ENCODE measurements around the gene MTHFS. TPM values are rescaled to one million over a fixed set of nuclear protein-coding genes. Genes with fewer than 3 reads are reported as not detected.
"Not testable (repeated sequence)": the region's sequence is repeated elsewhere in the genome, so short reads cannot be mapped to it uniquely, and the experiment has no call there.

MTHFS gene
- total RNA-seq, 2 experiments from 2014 or later = 33.0 to 35.7 TPM

GRCh38 chr15:79923515-79924169 is 26.8 kb upstream of the MTHFS start:
- POLR2A ChIA-PET = interaction anchor here (0.5 to 1.7 kb wide), 5 partner anchors 10 to 48 kb away, joined by 3 to 9 read pairs (median 4); partner anchors contain the start of gene BCL2A1
- peak; percentile 97 for DNase-seq
- Mint-ChIP-seq H3K27ac (peak overlapping the region; percentile 97), H3K36me3 (ENCODE audit: low read depth) (peaks cover 50% of the 10 kb centered on the region), H3K27me3 (no peaks in the 10 kb centered on the region), H3K4me3 (peak overlapping the region; percentile 91), H3K4me1 (peaks cover 27% of the 10 kb centered on the region), H3K9me3 (peaks cover 15% of the 10 kb centered on the region)
- CTCF ChIA-PET = interaction anchor here (0.7 to 1.6 kb wide), 4 partner anchors 28 to 68 kb away, joined by 3 to 5 read pairs (median 4); no protein-coding TSS in a partner anchor

- Mint-ChIP-seq H3K27ac (peak overlapping the region; percentile 97), H3K4me1 (peaks cover 27% of the 10 kb centered on the region), H3K9me3 (peaks cover 15% of the 10 kb centered on the region), H3K27me3 (no peaks in the 10 kb centered on the region), H3K4me3 (peak overlapping the region; percentile 91), H3K36me3 (ENCODE audit: low read depth) (peaks cover 53% of the 10 kb centered on the region)
- POLR2A ChIA-PET = interaction anchor here (0.5 to 1.7 kb wide), 6 partner anchors 9 to 48 kb away, joined by 3 to 9 read pairs (median 4); partner anchors contain the start of gene BCL2A1
- DNase-seq = peak; percentile 71
- CTCF ChIA-PET = interaction anchor here (0.7 to 2.2 kb wide), 9 partner anchors 10 to 69 kb away, joined by 3 to 10 read pairs (median 4); partner anchors contain the start of gene MTHFS
These were observed 26.3 kb upstream of the MTHFS start for GRCh38 chr15:79923079-79923514.

- POLR2A ChIA-PET = interaction anchor here (0.6 to 1.7 kb wide), 5 partner anchors 9 to 49 kb away, joined by 3 to 9 read pairs (median 3); partner anchors contain the start of gene BCL2A1
- H3K27me3 Mint-ChIP-seq = no peaks in the 10 kb centered on the region
- CTCF ChIA-PET = interaction anchor here (0.6 to 2.2 kb wide), 10 partner anchors 10 to 1457 kb away, joined by 3 to 10 read pairs (median 4); partner anchors contain the start of genes BCL2A1 and MTHFS
- peak overlapping the region; percentile 91 for H3K4me3 Mint-ChIP-seq
- DNase-seq = no peak
- H3K4me1 Mint-ChIP-seq = peaks cover 27% of the 10 kb centered on the region
- H3K27ac Mint-ChIP-seq = peak overlapping the region; percentile 97
- H3K9me3 Mint-ChIP-seq = peaks cover 20% of the 10 kb centered on the region
- peaks cover 58% of the 10 kb centered on the region for H3K36me3 Mint-ChIP-seq (ENCODE audit: low read depth)
These were observed 25.8 kb upstream of the MTHFS start for GRCh38 chr15:79922512-79923078.

GRCh38 chr15:79919749-79920511 is 23.1 kb upstream of the MTHFS start:
- no peak for DNase-seq
- Mint-ChIP-seq H3K9me3 (peaks cover 34% of the 10 kb centered on the region), H3K36me3 (ENCODE audit: low read depth) (peaks cover 74% of the 10 kb centered on the region), H3K4me1 (peaks cover 24% of the 10 kb centered on the region), H3K27me3 (no peaks in the 10 kb centered on the region), H3K4me3 (no peak overlapping the region), H3K27ac (no peak overlapping the region)
- CTCF ChIA-PET = interaction anchor here (1.3 kb wide), 1 partner anchor 13 kb away, joined by 4 read pairs; no protein-coding TSS in a partner anchor
- POLR2A ChIA-PET = no interaction called here

- H3K27ac Mint-ChIP-seq = no peak overlapping the region
These were observed 22.4 kb upstream of the MTHFS start for GRCh38 chr15:79919090-79919748.

GRCh38 chr15:79918278-79918677 is 21.5 kb upstream of the MTHFS start:
- CTCF ChIA-PET = no interaction called here
- no peak for DNase-seq

More at GRCh38 chr15:79919090-79919748, 22.4 kb upstream of the MTHFS start:
- Mint-ChIP-seq H3K4me3 (no peak overlapping the region), H3K36me3 (ENCODE audit: low read depth) (peaks cover 80% of the 10 kb centered on the region), H3K27me3 (no peaks in the 10 kb centered on the region), H3K4me1 (peaks cover 22% of the 10 kb centered on the region), H3K9me3 (peaks cover 41% of the 10 kb centered on the region)
- DNase-seq = no peak
- POLR2A ChIA-PET = no interaction called here
- CTCF ChIA-PET = no interaction called here

GRCh38 chr15:79916502-79917132 is 19.8 kb upstream of the MTHFS start:
- CTCF ChIA-PET = no interaction called here
- H3K27ac Mint-ChIP-seq = no peak overlapping the region
- peaks cover 79% of the 10 kb centered on the region for H3K36me3 Mint-ChIP-seq (ENCODE audit: low read depth)
- no peak overlapping the region for H3K4me3 Mint-ChIP-seq
- POLR2A ChIA-PET = no interaction called here
- H3K4me1 Mint-ChIP-seq = peaks cover 6% of the 10 kb centered on the region
- H3K27me3 Mint-ChIP-seq = no peaks in the 10 kb centered on the region
- H3K9me3 Mint-ChIP-seq = peaks cover 49% of the 10 kb centered on the region
- DNase-seq = no peak

More at GRCh38 chr15:79918278-79918677, 21.5 kb upstream of the MTHFS start:
- Mint-ChIP-seq H3K27ac (no peak overlapping the region), H3K9me3 (peaks cover 47% of the 10 kb centered on the region), H3K36me3 (ENCODE audit: low read depth) (peaks cover 83% of the 10 kb centered on the region), H3K4me1 (peaks cover 19% of the 10 kb centered on the region), H3K4me3 (no peak overlapping the region), H3K27me3 (no peaks in the 10 kb centered on the region)
- POLR2A ChIA-PET = no interaction called here

GRCh38 chr15:79915776-79916501 is 19.1 kb upstream of the MTHFS start:
- H3K27me3 Mint-ChIP-seq, POLR2A ChIA-PET, H3K4me3 Mint-ChIP-seq, H3K27ac Mint-ChIP-seq, DNase-seq, H3K4me1 Mint-ChIP-seq, CTCF ChIA-PET: not testable (repeated sequence)
- Mint-ChIP-seq H3K36me3 (ENCODE audit: low read depth) (peaks cover 77% of the 10 kb centered on the region), H3K9me3 (peaks cover 45% of the 10 kb centered on the region)

- H3K36me3 Mint-ChIP-seq (ENCODE audit: low read depth) = peaks cover 78% of the 10 kb centered on the region
- DNase-seq = no peak
- H3K4me3 Mint-ChIP-seq = no peak overlapping the region
- H3K9me3 Mint-ChIP-seq = peaks cover 55% of the 10 kb centered on the region
- CTCF ChIA-PET = interaction anchor here (0.7 kb wide), 1 partner anchor 119 kb away, joined by 3 read pairs; no protein-coding TSS in a partner anchor
- POLR2A ChIA-PET = no interaction called here
- peaks cover 8% of the 10 kb centered on the region for H3K4me1 Mint-ChIP-seq
- H3K27me3 Mint-ChIP-seq = no peaks in the 10 kb centered on the region
- H3K27ac Mint-ChIP-seq = no peak overlapping the region
These were observed 17.9 kb upstream of the MTHFS start for GRCh38 chr15:79914728-79915127.

- DNase-seq, H3K27ac Mint-ChIP-seq, POLR2A ChIA-PET, H3K4me3 Mint-ChIP-seq, H3K27me3 Mint-ChIP-seq: not testable (repeated sequence)
- H3K4me1 Mint-ChIP-seq = peaks cover 12% of the 10 kb centered on the region
- H3K9me3 Mint-ChIP-seq = peaks cover 34% of the 10 kb centered on the region
- CTCF ChIA-PET = interaction anchor here (1.1 to 2.5 kb wide), 3 partner anchors 12 to 22 kb away, joined by 3 to 10 read pairs (median 3); no protein-coding TSS in a partner anchor
- peaks cover 64% of the 10 kb centered on the region for H3K36me3 Mint-ChIP-seq (ENCODE audit: low read depth)
These were observed 12.9 kb upstream of the MTHFS start for GRCh38 chr15:79909556-79910335.

GRCh38 chr15:79904271-79904670 is 7.5 kb upstream of the MTHFS start:
- Mint-ChIP-seq H3K36me3 (ENCODE audit: low read depth) (peaks cover 49% of the 10 kb centered on the region), H3K9me3 (peaks cover 6% of the 10 kb centered on the region), H3K27me3 (no peaks in the 10 kb centered on the region), H3K4me3 (no peak overlapping the region), H3K27ac (no peak overlapping the region), H3K4me1 (peaks cover 28% of the 10 kb centered on the region)
- POLR2A ChIA-PET = no interaction called here
- no peak for DNase-seq
- CTCF ChIA-PET = no interaction called here
